K562 (cell line): ENCODE results near the gene SIX1. TPM values are rescaled to one million over a fixed set of nuclear protein-coding genes. Genes with fewer than 3 reads are reported as not detected.

Experiments used
- ATAC-seq: fragments of 200-7000 bp; cut with Tn5 transposase; 3 replicates; pipeline ENCODE4 v1.9.1; 2020; ENCODE audit warnings: moderate library complexity
- BruUV-seq: library from RNA; stranded (reverse); fragments of 400-500 nt; replicated peaks from 2 replicates; lab custom pipeline; 2021; lab: Mats Ljungman, UMichigan
- CTCF ChIA-PET: fragments of 300-600 bp; formaldehyde crosslinking; extraction: SDS; loops from one replicate; lab custom pipeline; 2021; ENCODE audit warnings: low intra/inter-chr PET ratio; lab: Yijun Ruan, JAX
- POLR2A ChIA-PET: fragments of 300-600, 350-650 bp; sonication (Branson Sonifier 250); formaldehyde crosslinking; extraction: SDS; loops from one replicate; lab custom pipeline; 2021; ENCODE audit warnings: antibody characterized with exemption, inconsistent platforms; lab: Yijun Ruan, JAX
- DNase-seq, 4 experiments: peaks; one replicate each; pipeline versions ENCODE4 v3.0.0 to v3.0.0-alpha.2; 2011 to 2018; ENCODE audit warnings: low spot score in 3 of 4, mixed read lengths in 3 of 4; ENCODE audit errors: extremely low read depth in 1 of 4
- FAIRE-seq: peaks from 2 replicates; lab custom pipeline; 2011; peaks lifted over from hg19 to GRCh38; lab: Jason Lieb, UNC
- H2AFZ ChIP-seq: 2 replicates; pipeline ENCODE4 v1.6.0; 2011; ENCODE audit warnings: low read depth, low read length, control low read depth, inconsistent platforms
- H3K27ac ChIP-seq: fragments of 200-600 bp; 3 replicates; pipeline ENCODE4 v1.8.0; 2011; ENCODE audit warnings: low read depth, mild to moderate bottlenecking, control low read depth, inconsistent platforms, low read length, moderate library complexity, mixed read lengths; ENCODE audit errors: extremely low read depth
- H3K27me3 ChIP-seq, 2 experiments: fragments of 300-600 bp in 1 of 2; 2 replicates in 1 of 2; 3 replicates in 1 of 2; pipeline versions ENCODE4 v1.6.0 to v1.8.0; 2011; ENCODE audit warnings: inconsistent platforms in 2 of 2, low read length in 2 of 2, mild to moderate bottlenecking in 1 of 2, mixed read lengths in 1 of 2, moderate library complexity in 1 of 2; ENCODE audit not compliant: control insufficient read depth in 2 of 2, insufficient read depth in 2 of 2
- H3K36me3 ChIP-seq: fragments of 300-600 bp; 3 replicates; pipeline ENCODE4 v1.8.0; 2011; ENCODE audit warnings: mild to moderate bottlenecking, low read length, inconsistent platforms; ENCODE audit not compliant: control insufficient read depth, insufficient read depth
- H3K4me1 ChIP-seq, 2 experiments: fragments of 200-600 bp in 1 of 2; replicated peaks in 1 of 2; 2 replicates in 1 of 2; 3 replicates in 1 of 2; pipeline versions ENCODE4 v1.5.1 to v1.8.0; 2011; ENCODE audit warnings: inconsistent platforms in 2 of 2, low read length in 2 of 2, mild to moderate bottlenecking in 1 of 2, mixed read lengths in 1 of 2, moderate library complexity in 1 of 2; ENCODE audit not compliant: control insufficient read depth in 2 of 2, insufficient read depth in 2 of 2
- H3K4me2 ChIP-seq: 2 replicates; pipeline ENCODE4 v1.6.1; 2011; ENCODE audit warnings: low read length, control low read depth, inconsistent platforms, mixed read lengths; ENCODE audit not compliant: insufficient read depth
- H3K4me3 ChIP-seq: fragments of 200-600 bp; sonication (generic), shearing (Covaris generic); 2 replicates; pipeline ENCODE4 v1.5.1; 2016; ENCODE audit warnings: control low read depth, inconsistent platforms
- H3K79me2 ChIP-seq: fragments of 200-600 bp; 3 replicates; pipeline ENCODE4 v1.8.0; 2011; ENCODE audit warnings: low read length, inconsistent platforms; ENCODE audit not compliant: control insufficient read depth, insufficient read depth
- H3K9ac ChIP-seq, 2 experiments: 2 replicates each; pipeline versions ENCODE4 v1.6.0 to v1.6.1; 2011; ENCODE audit warnings: low read depth in 2 of 2, low read length in 2 of 2, control low read depth in 1 of 2, inconsistent platforms in 1 of 2, mild to moderate bottlenecking in 1 of 2, mixed read lengths in 1 of 2; ENCODE audit not compliant: insufficient read depth in 1 of 2
- H3K9me1 ChIP-seq: one replicate; pipeline ENCODE4 v1.6.0; 2011; ENCODE audit warnings: inconsistent platforms, mild to moderate bottlenecking, low read length, moderate library complexity; ENCODE audit not compliant: control insufficient read depth, insufficient read depth
- H3K9me3 ChIP-seq: replicated peaks from 2 replicates; pipeline ENCODE4 v1.5.1; 2011; ENCODE audit warnings: low read depth, low read length, inconsistent platforms; ENCODE audit not compliant: control insufficient read depth, insufficient read depth
- H4K20me1 ChIP-seq: replicated peaks from 2 replicates; pipeline ENCODE4 v1.6.1; 2011; ENCODE audit warnings: low read length, inconsistent platforms, mixed read lengths; ENCODE audit not compliant: control insufficient read depth, insufficient read depth
- MEIS2 ChIP-seq: fragments of 450-650 bp; IDR thresholded peaks from 2 replicates; pipeline ENCODE4 v1.6.1; 2014; ENCODE audit warnings: mild to moderate bottlenecking; ENCODE audit not compliant: partially characterized antibody
- PBX2 ChIP-seq, 2 experiments: IDR thresholded peaks in 1 of 2; conservative IDR thresholded peaks in 1 of 2; 2 replicates each; pipeline ENCODE4 v1.6.1; 2016; ENCODE audit warnings: low read depth in 2 of 2, mild to moderate bottlenecking in 1 of 2, missing compliant biosample characterization in 1 of 2, missing genetic modification characterization in 1 of 2, moderate library complexity in 1 of 2
- ZNF121 ChIP-seq: sonication (generic); formaldehyde crosslinking; conservative IDR thresholded peaks from 2 replicates; pipeline ENCODE4 v1.8.0; 2022; ENCODE audit warnings: missing genetic modification reagents
- WGBS: fragments of 100-300 bp; shearing (Covaris generic); methylation state at CpG from one replicate; pipeline ENCODE4 v1.1.6; 2016; ENCODE audit warnings: low coverage, mixed read lengths; ENCODE audit not compliant: insufficient coverage; ENCODE audit errors: missing lambda C conversion rate; 5-methylcytosine and 5-hydroxymethylcytosine counted together
- in situ Hi-C: fragments of 300-500 bp; cut with MboI; formaldehyde crosslinking; loops from 4 replicates; pipeline ENCODE4 v1.15.0; 2018; ENCODE audit warnings: inconsistent platforms, mixed read lengths
- intact Hi-C: fragments of 100-400 bp; cut with micrococcal nuclease; formaldehyde crosslinking; loops from 2 replicates; pipeline ENCODE4 v1.14.2; 2022
- polyA plus RNA-seq, 8 experiments: library from polyadenylated mRNA; depleted of rRNA in 4 of 8; stranded (reverse) in 5 of 8; unstranded in 3 of 8; fragments of >200 nt; fragmentation: Nextera tagmentation in 2 of 8; fragmentation: Illumina TruSeq in 1 of 8; extraction: Ambion mirVana in 2 of 8; extraction: Trizol in 1 of 8; gene quantifications; 2 replicates each; pipeline versions ENCODE4 v1.2.1 to v1.2.3, GENCODE V29; 2011 to 2014; ENCODE audit warnings: inconsistent platforms in 1 of 8, missing spikeins in 1 of 8
- total RNA-seq, 7 experiments: library from RNA; depleted of rRNA in 6 of 7; stranded (reverse); fragments of >200 nt in 6 of 7; fragmentation: Illumina TruSeq in 2 of 7; extraction: Trizol in 2 of 7; gene quantifications; 2 replicates each; pipeline versions ENCODE4 v1.2.1 to v1.2.3, GENCODE V29; 2011 to 2021; ENCODE audit warnings: low replicate concordance in 1 of 7

Gene SIX1
- total and polyA plus RNA-seq, 9 of the 15 experiments (the other 6 are each of a cell fraction or from before 2014, with no cell fraction given), result 0.27 to 0.80 (median 0.45) TPM

DNA sequence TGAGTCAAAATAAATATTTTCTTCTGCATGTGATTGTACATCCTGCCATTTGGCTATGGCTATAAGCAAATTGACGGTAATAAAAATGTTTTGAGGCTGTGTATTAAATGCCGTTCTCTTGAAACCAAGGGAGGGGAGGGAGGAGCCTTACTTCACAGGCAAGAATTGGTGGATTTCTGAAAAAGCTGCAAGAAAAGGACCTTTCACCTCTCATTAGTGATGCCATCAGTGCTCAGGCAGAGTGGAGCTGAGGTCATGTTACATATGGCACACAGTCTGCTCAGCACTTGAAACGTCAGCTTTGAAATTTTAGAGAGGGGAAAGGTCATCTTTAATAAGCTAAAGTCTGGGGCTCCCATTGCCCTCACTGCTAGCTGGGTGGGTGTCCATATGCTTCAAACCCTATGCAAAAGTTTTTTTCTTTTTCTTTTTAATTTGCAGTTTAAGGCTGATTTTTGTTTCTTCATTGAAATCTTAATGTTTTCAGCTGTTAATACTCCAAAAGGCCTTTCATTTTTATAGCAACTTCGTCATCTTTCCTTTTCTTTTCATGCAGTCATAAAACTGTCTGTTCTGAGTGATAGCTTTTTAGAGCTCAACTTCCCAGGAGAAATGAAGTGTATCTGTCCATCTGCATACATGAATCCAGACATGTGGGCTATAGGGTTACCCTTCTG, 9.8 kb upstream of the SIX1 start:
- H2AFZ ChIP-seq, result no peak overlapping the region
- WGBS, result 28% methylated on average over 3 of the region's 4 CpGs
- DNase-seq, result no peak
- no peak for ATAC-seq
- TF ChIP-seq ZNF121 (CRISPR knock-in tag) (no peak), MEIS2 (peak; percentile 61), PBX2 (CRISPR knock-in tag; IDR thresholded peaks at IDR 0.05; ENCODE audit: low read depth) (no peak), PBX2 (tag; conservative IDR thresholded peaks at IDR 0.05; ENCODE audit: low read depth) (peak; percentile 27; the same call in 1 of the 2 replicates)
- TF ChIP-seq, all 486 proteins: peak for 2
- Histone ChIP-seq H3K4me3 (no peak overlapping the region), H3K27me3 (no peaks in the 10 kb centered on the region), H3K79me2 (no peaks in the 10 kb centered on the region), H3K4me2 (no peak overlapping the region), H4K20me1 (no peaks in the 10 kb centered on the region), H3K9me3 (no peaks in the 10 kb centered on the region), H3K4me1 (peaks cover 0 to 11% of the 10 kb centered on the region in 2 experiments; a peak in 2 of 5 replicates), H3K9me1 (no peaks in the 10 kb centered on the region), H3K36me3 (no peaks in the 10 kb centered on the region), H3K9ac (no peak overlapping the region), H3K27ac (no peak overlapping the region)
- intact Hi-C loops, result no loop called here
- in situ Hi-C loops, result no loop called here
- ChIA-PET CTCF (no interaction called here), POLR2A (no interaction called here)
- no TSS peak for BruUV-seq
- no peak for FAIRE-seq
